C4-2B (cell line): Measurements from ENCODE around the gene RDH13.

Source experiments
- ZFX ChIP-seq: fragments of 450-650 bp; IDR thresholded peaks from 2 replicates; pipeline ENCODE4 v1.6.1; 2017
- TF ChIP-seq, protein P1 (sequence below): fragments of 450-650 bp; conservative IDR thresholded peaks from 2 replicates; pipeline ENCODE4 v1.5.1; 2017; ENCODE audit warnings: mild to moderate bottlenecking

DNA sequence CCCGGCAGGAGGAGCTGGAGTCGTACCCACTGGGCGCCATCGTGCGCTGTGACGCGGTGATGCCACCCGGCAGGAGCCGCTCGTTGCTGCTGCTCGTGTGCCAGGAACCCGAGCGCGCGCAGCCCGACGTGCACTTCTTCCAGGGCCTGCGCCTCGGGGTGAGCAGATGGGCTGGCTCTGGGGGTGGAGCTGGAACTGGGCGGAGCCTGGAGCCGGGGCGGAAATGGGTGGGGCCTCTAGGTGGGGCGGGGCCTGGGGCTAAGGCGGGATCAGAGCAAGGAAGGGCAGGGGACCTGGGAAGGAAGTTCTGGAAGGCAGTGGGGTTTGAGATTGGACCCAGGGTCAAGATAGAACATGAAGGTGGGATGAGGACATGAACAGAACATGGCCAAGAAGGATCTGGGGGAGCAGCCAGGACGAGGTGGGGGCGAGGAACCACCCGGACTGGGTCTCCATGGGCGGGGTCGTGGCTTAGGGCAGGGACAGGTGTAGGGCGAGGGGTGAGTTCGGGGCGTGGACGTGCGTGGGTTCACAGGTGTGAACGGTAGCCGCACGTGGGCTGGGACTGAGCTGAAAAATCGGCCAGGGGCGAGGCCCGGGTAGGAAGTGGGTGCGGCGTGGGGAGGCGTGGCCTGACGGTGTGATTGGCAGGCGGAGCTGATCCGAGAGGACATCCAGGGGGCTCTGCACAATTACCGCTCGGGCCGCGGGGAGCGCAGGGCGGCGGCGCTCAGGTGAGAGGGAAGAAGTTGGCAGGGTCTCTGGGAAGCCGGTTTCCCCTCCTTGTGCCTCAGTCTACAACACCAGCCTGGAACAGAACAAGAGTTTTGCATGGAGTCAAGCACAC lies 17.4 kb upstream of the RDH13 start:
- TF ChIP-seq, protein P1, sequence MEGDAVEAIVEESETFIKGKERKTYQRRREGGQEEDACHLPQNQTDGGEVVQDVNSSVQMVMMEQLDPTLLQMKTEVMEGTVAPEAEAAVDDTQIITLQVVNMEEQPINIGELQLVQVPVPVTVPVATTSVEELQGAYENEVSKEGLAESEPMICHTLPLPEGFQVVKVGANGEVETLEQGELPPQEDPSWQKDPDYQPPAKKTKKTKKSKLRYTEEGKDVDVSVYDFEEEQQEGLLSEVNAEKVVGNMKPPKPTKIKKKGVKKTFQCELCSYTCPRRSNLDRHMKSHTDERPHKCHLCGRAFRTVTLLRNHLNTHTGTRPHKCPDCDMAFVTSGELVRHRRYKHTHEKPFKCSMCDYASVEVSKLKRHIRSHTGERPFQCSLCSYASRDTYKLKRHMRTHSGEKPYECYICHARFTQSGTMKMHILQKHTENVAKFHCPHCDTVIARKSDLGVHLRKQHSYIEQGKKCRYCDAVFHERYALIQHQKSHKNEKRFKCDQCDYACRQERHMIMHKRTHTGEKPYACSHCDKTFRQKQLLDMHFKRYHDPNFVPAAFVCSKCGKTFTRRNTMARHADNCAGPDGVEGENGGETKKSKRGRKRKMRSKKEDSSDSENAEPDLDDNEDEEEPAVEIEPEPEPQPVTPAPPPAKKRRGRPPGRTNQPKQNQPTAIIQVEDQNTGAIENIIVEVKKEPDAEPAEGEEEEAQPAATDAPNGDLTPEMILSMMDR, result no peak
- no peak for TF ChIP-seq ZFX
